Measurements from ENCODE around the gene WHRN.
A peak's percentile ranks its signal among the peaks of the same experiment; 100 is the strongest.

The WHRN gene

GRCh38 chr9:114497727-114498382 lies 7.4 kb downstream of the WHRN start:
- no peak for TF ChIP-seq CTCF (IDR thresholded peaks at IDR 0.05)
- Mint-ChIP-seq H3K36me3 (ENCODE audit: low read depth) (no peaks in the 10 kb centered on the region), H3K4me1 (peaks cover 59% of the 10 kb centered on the region), H3K27me3 (ENCODE audit: low read depth, poor library complexity) (peaks cover 15% of the 10 kb centered on the region), H3K4me3 (no peak overlapping the region), H3K27ac (no peak overlapping the region), H3K9me3 (no peaks in the 10 kb centered on the region)
- DNase-seq: no peak

GRCh38 chr9:114497236-114497635 lies 8.0 kb downstream of the WHRN start:
- no peaks in the 10 kb centered on the region for H3K9me3 Mint-ChIP-seq
- no peak overlapping the region for H3K4me3 Mint-ChIP-seq
- peaks cover 4% of the 10 kb centered on the region for H3K36me3 Mint-ChIP-seq (ENCODE audit: low read depth)
- H3K27ac Mint-ChIP-seq: no peak overlapping the region
- H3K27me3 Mint-ChIP-seq (ENCODE audit: low read depth, poor library complexity): peaks cover 15% of the 10 kb centered on the region
- H3K4me1 Mint-ChIP-seq: peaks cover 54% of the 10 kb centered on the region
- no peak for DNase-seq
- no peak for TF ChIP-seq CTCF (IDR thresholded peaks at IDR 0.05)

GRCh38 chr9:114496011-114496410 lies 9.3 kb downstream of the WHRN start:
- Mint-ChIP-seq H3K27me3 (ENCODE audit: low read depth, poor library complexity) (peaks cover 15% of the 10 kb centered on the region), H3K4me1 (peaks cover 52% of the 10 kb centered on the region), H3K36me3 (ENCODE audit: low read depth) (peaks cover 5% of the 10 kb centered on the region), H3K27ac (no peak overlapping the region), H3K9me3 (no peaks in the 10 kb centered on the region), H3K4me3 (no peak overlapping the region)
- no peak for DNase-seq
- TF ChIP-seq CTCF (IDR thresholded peaks at IDR 0.05): no peak

GRCh38 chr9:114494776-114495569 lies 10.3 kb downstream of the WHRN start:
- Mint-ChIP-seq H3K4me1 (peaks cover 49% of the 10 kb centered on the region), H3K27ac (no peak overlapping the region), H3K9me3 (no peaks in the 10 kb centered on the region), H3K27me3 (ENCODE audit: low read depth, poor library complexity) (peaks cover 13% of the 10 kb centered on the region), H3K36me3 (ENCODE audit: low read depth) (peaks cover 5% of the 10 kb centered on the region), H3K4me3 (no peak overlapping the region)
- no peak for TF ChIP-seq CTCF (IDR thresholded peaks at IDR 0.05)
- DNase-seq: no peak

GRCh38 chr9:114493521-114494184 lies 11.6 kb downstream of the WHRN start:
- Mint-ChIP-seq H3K4me1 (peaks cover 43% of the 10 kb centered on the region), H3K27ac (peak overlapping the region; percentile 8), H3K27me3 (ENCODE audit: low read depth, poor library complexity) (peaks cover 12% of the 10 kb centered on the region)

More at GRCh38 chr9:114493521-114494184, 11.6 kb downstream of the WHRN start:
- Mint-ChIP-seq H3K9me3 (no peaks in the 10 kb centered on the region), H3K36me3 (ENCODE audit: low read depth) (peaks cover 5% of the 10 kb centered on the region), H3K4me3 (no peak overlapping the region)
- DNase-seq: no peak
- no peak for TF ChIP-seq CTCF (IDR thresholded peaks at IDR 0.05)

All from nephron progenitor cell (in vitro differentiated cells).